Measurements from ENCODE around the gene LINGO1.

The LINGO1 gene

GRCh38 chr15:77568014-77568972 lies 64.4 kb downstream of the LINGO1 start:
- DNase-seq = peak; percentile 52

GRCh38 chr15:77567202-77567601 lies 65.5 kb downstream of the LINGO1 start:
- DNase-seq = no peak

GRCh38 chr15:77566092-77566491 lies 66.6 kb downstream of the LINGO1 start:
- no peak for DNase-seq

GRCh38 chr15:77565378-77565915 lies 67.3 kb downstream of the LINGO1 start:
- DNase-seq = no peak

- DNase-seq = no peak
Measured at GRCh38 chr15:77564938-77565337, 67.8 kb downstream of the LINGO1 start.

- DNase-seq = no peak
Measured at GRCh38 chr15:77564341-77564740, 68.4 kb downstream of the LINGO1 start.

GRCh38 chr15:77563623-77564156 lies 69.0 kb downstream of the LINGO1 start:
- DNase-seq = no peak

Measured in midbrain (tissue), 1 donor.